GM19238 (cell line): ENCODE measurements around the gene ASTE1.
"Not testable (repeated sequence)": the region's sequence is repeated elsewhere in the genome, so short reads cannot be mapped to it uniquely, and the experiment has no call there.

Experiments used
- DNase-seq: peaks from one replicate; pipeline ENCODE4 v3.0.0; 2011; ENCODE audit warnings: low spot score; ENCODE audit not compliant: insufficient read length

The ASTE1 gene

DNA sequence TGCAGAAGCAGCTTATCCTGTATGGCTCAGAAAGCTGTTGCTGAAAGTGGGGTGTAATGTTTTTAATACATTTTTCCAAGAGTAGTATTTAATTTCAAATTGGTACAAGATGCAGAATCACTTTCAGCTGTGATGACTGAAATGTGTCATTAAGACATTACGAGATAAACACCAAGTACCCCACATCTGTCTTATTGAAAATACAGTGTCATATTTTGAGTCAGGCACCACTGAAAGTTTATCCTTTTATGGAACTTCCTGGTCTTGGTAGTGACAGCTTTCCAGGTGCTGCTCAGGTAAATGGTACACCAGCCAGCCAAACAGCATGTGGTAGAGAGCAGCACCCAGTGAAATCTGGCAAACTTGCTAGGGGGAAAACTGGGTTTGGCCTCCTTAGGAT, 16.9 kb downstream of the ASTE1 start:
- DNase-seq = no peak

GRCh38 chr3:131008326-131008725, 18.3 kb downstream of the ASTE1 start:
- DNase-seq = no peak

DNA sequence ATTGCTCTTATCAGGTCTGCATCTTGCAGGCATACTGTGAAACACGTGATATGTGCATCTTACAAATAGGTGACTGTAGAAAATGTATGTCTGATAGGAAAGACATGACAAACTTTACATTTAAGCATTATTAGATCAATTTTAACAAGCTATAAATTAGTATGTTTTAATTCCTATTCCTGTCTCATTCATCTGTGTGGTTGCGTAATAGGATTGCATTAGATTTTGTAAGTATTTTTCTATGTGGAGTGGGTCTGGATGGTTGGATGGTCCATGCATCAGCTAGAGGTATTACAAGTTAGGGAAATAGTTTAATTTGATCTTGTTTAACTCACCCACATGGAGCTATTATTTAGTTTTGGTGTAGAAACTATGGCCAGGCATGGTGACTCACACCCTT, 18.8 kb downstream of the ASTE1 start:
- no peak for DNase-seq

GRCh38 chr3:131007256-131007655, 19.4 kb downstream of the ASTE1 start:
- DNase-seq = no peak

GRCh38 chr3:131004603-131005002, 22.0 kb downstream of the ASTE1 start:
- DNase-seq = no peak

DNA sequence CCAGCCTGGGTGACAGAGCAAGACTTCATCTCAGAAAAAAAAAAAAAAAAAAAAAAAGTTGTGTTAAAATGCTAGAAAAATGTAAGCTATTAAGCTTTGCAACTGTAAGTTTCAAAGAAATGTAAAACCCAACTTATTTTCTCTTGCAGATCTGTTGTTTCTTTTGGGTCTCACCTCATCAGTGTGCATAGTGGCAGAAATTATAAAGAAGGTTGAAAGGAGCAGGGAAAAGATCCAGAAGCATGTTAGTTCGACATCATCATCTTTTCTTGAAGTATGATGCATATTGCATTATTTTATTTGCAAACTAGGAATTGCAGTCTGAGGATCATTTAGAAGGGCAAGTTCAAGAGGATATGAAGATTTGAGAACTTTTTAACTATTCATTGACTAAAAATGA, 25.6 kb downstream of the ASTE1 start:
- DNase-seq = no peak

DNA sequence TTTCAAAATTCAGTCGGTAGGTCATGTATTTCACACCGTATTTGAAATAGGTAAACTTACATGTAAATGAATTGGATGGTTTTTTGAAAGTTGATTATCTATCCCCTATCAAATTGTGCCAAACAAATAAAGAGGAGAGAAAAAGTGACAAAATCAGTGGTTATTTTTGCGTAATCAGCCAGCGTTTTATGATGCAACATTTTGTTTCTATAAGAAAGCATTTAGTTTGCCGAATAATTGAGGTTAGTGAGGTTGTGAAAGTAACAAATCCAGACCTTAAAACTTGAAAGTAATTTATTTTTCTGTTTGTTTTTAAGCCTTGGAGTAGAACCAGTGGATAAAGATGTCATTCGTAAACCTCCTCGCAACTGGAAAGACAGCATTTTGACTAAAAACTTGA, 29.3 kb downstream of the ASTE1 start:
- no peak for DNase-seq

- no peak for DNase-seq
Measured at GRCh38 chr3:130992344-130992743, 34.3 kb downstream of the ASTE1 start.

GRCh38 chr3:130991126-130991525, 35.5 kb downstream of the ASTE1 start:
- no peak for DNase-seq

DNA sequence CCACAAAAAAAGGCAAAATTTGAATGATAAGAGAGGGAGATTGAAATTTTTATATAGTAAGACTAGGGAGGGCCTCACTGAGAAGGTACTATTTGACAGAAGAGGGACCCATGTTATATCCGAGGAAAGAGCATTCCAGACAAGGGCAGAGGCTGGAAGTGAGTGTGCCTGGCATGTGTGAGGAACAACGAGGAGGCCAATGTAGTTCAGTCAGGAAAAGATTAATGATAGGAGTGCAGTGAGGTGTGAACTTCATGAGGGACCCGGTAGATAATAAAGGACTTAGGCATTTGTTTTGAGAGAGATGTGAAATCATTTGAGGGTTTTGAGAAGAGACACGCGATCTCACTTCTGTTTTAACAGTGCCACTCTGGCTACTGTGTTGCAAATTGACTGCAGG, 36.3 kb downstream of the ASTE1 start:
- DNase-seq = no peak

DNA sequence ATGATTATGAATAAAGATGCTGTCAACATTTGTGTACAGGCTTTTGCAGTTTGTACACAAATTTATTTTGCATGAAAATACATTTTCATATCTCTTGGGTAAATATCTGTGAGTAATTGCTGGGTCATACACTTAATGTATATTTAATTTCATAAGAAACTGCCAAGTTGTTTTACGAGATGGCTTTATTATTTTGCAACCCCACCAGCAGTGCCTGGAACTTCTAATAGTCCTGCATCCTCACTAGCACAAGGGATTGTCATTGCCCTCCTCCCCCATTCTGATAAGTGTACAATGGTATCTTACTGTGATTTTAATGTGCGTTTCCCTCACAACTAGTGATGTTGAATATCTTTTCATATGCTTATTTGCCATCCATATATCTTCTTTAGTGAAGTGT, 45.2 kb downstream of the ASTE1 start:
- no peak for DNase-seq

GRCh38 chr3:130979117-130979516, 47.5 kb downstream of the ASTE1 start:
- no peak for DNase-seq

DNA sequence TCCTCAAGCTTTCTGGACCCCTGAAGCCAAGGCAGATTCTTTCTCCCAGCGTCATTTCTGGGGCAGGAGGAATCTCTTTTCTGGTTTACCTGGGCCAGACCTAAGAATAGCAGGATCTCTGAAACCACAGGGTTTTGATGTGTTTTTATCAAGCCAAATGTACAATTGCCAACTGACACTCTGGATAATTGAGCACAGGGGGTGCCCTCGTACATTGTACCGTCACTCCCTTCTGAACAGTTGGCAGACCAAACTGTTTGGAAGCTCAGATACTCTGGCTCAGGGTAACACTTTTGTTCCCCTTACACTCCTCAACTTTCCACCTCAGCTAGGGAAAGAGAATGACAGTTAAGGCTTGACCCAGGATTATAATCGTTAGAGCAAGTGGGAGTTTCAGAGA, 49.9 kb downstream of the ASTE1 start:
- no peak for DNase-seq

GRCh38 chr3:130975251-130975650, 51.4 kb downstream of the ASTE1 start:
- no peak for DNase-seq

DNA sequence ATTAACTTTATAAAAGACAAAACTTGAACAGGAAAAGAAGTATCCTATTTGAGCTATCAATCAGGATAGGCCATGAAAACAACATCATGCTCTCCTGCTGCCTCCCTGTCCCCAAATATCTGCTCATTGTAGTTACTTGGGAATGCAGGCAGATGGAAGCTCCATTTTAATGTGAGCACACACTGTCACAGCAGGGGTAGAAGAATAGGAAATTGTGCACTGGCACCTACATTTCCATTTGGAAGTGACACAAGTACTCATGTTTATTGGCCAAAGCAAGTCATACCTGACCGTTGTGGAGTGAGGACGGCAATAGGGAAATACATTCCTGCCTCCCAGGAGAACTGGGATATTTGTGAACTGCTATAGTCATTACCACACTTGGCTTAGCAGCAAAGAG, 52.4 kb downstream of the ASTE1 start:
- no peak for DNase-seq

DNA sequence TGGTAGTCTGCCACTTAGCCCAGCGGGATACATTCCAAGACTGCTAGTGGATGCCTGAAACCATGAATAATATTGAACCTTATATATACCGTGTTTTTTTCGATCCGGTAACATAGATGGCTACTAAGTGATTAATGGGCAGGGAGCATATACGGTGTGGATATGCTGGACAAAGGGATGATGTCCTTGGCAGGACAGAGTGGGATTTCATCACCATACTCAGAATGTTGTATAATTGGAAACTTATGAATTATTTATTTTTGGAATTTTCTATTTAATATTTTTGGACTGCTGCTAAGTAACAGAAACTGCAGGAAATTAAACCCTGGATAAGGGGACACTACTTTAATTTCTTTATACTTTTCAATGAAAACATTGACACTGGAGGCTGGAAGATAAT, 53.2 kb downstream of the ASTE1 start:
- no peak for DNase-seq

GRCh38 chr3:130972592-130972991, 54.0 kb downstream of the ASTE1 start:
- DNase-seq = not testable (repeated sequence)

GRCh38 chr3:130971208-130971607, 55.4 kb downstream of the ASTE1 start:
- DNase-seq = no peak

DNA sequence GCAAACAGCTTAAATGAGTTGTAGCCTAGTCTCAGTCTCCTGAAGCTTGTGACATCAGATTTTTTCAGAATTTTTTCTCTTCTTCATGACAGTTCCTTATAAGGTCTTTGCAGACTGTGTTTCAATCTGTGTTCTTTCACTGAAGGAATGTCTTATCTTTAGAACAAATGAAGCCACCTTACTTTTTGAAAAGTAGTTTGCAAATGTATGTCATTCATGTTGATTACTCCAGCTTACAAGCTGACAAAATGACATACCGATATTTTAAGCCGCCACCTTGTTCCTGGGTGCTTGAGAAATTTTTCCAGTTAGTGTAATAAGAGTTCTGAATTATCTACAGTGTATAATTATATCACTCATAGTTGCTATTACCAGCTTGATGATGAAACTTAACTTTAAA, 57.0 kb downstream of the ASTE1 start:
- no peak for DNase-seq

DNA sequence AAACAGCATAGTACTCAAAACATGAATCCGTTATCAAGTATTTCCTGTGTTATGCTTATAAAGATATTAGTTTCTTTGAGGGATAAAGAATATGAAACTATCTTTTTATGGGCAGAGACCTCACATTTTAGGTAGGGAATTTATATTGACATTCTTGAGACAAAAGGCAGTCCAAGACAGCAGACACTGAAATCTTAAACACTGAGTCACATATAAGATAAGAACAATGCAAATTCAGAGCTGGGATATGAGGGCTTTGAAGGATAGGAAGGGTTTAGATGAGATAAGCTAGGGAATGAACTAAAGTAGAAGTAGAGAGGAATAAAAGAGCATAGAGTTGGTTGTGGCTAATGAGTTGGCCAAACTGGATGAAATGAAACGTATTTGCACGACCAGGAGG, 58.4 kb downstream of the ASTE1 start:
- no peak for DNase-seq

DNA sequence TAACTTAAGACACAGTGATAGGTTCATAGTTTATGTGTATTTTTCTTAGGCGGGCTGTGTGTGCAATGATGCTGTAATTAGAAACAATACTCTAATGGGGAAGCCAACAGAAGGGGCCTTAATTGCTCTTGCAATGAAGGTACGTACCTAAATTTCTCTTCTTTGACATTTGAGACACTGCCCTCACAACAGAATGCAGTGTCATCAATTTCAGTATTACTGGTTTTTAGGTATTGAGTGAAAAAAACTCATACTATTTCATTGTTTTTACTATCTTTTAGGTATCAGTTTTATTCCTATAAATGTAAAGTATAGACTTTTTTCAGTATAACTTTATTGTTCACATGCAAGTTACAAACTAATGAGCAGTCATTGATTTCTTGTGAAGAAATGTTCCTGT, 59.3 kb downstream of the ASTE1 start:
- DNase-seq = no peak

DNA sequence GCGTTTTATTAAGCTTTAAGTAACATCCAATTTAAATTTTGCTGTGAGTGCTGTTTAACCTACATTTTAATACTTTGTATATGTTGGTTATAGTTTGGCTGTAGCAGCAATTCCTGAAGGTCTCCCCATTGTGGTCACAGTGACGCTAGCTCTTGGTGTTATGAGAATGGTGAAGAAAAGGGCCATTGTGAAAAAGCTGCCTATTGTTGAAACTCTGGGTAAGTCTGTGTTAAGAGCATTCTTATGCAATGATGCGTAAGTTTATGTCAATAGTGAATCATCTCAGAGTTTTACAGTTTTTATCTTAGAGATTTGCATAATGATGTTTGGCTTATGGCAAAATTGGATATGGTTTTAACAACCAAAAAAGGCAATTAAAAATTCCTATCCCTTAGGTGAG, 62.7 kb downstream of the ASTE1 start:
- no peak for DNase-seq
